HG03378 (cell line): ENCODE results near the gene JAZF1.
A peak's percentile ranks its signal among the peaks of the same experiment; 100 is the strongest.

Experiments
- ATAC-seq: cut with Tn5 transposase; IDR thresholded peaks from one replicate; pipeline ENCODE4 v1.9.1; 2021; ENCODE audit warnings: mild to moderate bottlenecking, moderate library complexity; ENCODE audit not compliant: unreplicated experiment

Gene JAZF1

GRCh38 chr7:27952456-27953285 lies 227.9 kb downstream of the JAZF1 start:
- ATAC-seq, result no peak

- ATAC-seq, result no peak
Measured at GRCh38 chr7:27950123-27950522, 230.5 kb downstream of the JAZF1 start.

GRCh38 chr7:27948861-27949260 lies 231.7 kb downstream of the JAZF1 start:
- no peak for ATAC-seq

- ATAC-seq, result no peak
Measured at GRCh38 chr7:27947586-27948278, 232.9 kb downstream of the JAZF1 start.

- no peak for ATAC-seq
Measured at GRCh38 chr7:27946351-27946750, 234.2 kb downstream of the JAZF1 start.

GRCh38 chr7:27945058-27945795 lies 235.4 kb downstream of the JAZF1 start:
- ATAC-seq, result no peak

GRCh38 chr7:27944643-27945042 lies 236.0 kb downstream of the JAZF1 start:
- ATAC-seq, result no peak

- no peak for ATAC-seq
Measured at GRCh38 chr7:27943241-27943640, 237.4 kb downstream of the JAZF1 start.

- ATAC-seq, result no peak
Measured at GRCh38 chr7:27942711-27943110, 237.9 kb downstream of the JAZF1 start.

GRCh38 chr7:27941522-27941921 lies 239.1 kb downstream of the JAZF1 start:
- no peak for ATAC-seq

GRCh38 chr7:27940341-27940740 lies 240.3 kb downstream of the JAZF1 start:
- no peak for ATAC-seq

GRCh38 chr7:27939893-27940292 lies 240.7 kb downstream of the JAZF1 start:
- no peak for ATAC-seq

- ATAC-seq, result no peak
Measured at GRCh38 chr7:27936768-27937102, 243.9 kb downstream of the JAZF1 start.

- ATAC-seq, result no peak
Measured at GRCh38 chr7:27936047-27936767, 244.4 kb downstream of the JAZF1 start.

- ATAC-seq, result no peak
Measured at GRCh38 chr7:27933671-27934565, 246.7 kb downstream of the JAZF1 start.

- ATAC-seq, result no peak
Measured at GRCh38 chr7:27930910-27931476, 249.6 kb downstream of the JAZF1 start.

- no peak for ATAC-seq
Measured at GRCh38 chr7:27929127-27929526, 251.5 kb downstream of the JAZF1 start.

GRCh38 chr7:27928001-27928400 lies 252.6 kb downstream of the JAZF1 start:
- ATAC-seq, result no peak

- peak; percentile 63 for ATAC-seq
Measured at GRCh38 chr7:27925573-27926201, 254.9 kb downstream of the JAZF1 start.
